Activated CD8-positive, alpha-beta memory T cell treated with anti-CD3 and anti-CD28 coated beads for 24 hours (primary cell): ENCODE data around the gene AURKAIP1.
"Not testable (repeated sequence)": the region's sequence is repeated elsewhere in the genome, so short reads cannot be mapped to it uniquely, and the experiment has no call there.

Experiments used
- DNase-seq: peaks from one replicate; pipeline ENCODE4 v3.0.0-alpha.2; 2020

Gene AURKAIP1

DNA sequence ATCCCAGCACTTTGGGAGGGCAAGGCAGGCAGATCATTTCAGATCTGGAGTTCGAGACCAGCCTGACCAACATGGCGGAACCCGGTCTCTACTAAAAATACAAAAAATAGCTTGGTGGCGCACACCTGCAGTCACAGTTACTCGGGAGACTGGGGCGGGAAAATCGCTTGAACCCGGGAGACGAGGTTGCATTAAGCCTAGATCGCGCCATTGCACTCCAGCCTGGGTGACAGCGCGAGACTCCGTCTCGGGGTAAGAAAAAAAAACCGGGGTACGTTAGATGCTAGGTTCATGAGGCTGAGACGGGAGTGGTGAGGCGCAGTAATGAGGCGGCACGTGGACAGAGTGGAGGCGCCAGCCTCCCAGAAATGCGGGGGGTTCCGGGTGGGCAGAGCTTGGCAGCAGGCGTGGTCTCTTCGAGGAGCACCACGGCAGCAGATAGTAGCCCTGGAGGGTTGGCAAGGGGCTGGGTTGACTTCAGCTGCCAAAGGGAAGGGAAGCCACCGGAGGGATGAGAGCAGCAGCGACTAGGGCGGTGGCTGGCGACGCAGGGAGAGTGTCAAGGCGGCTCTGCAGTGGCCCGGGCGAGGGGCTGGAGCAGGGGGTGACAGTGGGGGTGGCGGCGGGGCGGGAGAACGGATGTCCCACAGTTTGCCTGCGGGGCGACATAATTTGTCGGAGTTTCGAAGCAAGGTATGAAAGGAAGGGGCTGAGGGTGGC lies 31.3 kb upstream of the AURKAIP1 start:
- DNase-seq: no peak

DNA sequence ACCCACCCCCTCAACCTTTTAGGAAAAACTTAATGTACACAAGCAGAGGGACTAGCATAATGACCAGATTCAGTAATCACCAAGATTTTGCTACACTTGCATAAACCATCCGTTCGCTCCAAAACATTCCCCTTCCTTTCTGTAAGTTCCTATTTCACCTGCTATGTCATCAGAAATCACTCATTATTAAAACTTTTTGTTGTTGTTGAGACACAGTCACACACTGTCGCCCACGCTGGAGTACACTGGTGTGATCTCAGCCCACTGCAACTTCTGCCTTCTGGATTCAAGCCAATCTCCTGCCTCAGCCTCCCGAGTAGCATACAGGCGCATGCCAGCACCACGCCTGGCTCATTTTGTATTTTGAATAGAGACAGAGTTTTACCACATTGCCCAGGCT lies 28.6 kb upstream of the AURKAIP1 start:
- no peak for DNase-seq

DNA sequence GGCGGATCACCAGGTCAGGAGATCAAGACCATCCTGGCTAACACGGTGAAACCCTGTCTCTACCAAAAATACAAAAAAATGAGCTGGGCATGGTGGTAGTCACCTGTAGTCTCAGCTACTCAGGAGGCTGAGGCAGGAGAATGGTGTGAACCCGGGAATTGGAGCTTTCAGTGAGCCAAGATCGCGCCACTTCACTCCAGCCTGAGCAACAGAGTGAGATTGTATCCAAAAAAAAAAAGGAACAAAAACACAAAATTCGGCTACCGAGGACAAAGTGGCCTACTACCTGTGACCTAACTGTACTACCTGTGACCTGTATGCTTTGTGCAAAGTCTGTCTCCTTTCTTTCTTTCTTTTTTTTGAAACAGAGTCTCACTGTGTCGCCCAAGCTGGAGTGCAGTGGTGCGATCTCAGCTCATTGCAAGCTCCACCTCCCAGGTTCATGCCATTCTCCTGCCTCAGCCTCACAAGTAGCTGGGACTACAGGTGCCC lies 27.9 kb upstream of the AURKAIP1 start:
- DNase-seq: not testable (repeated sequence)

GRCh38 chr1:1402072-1402900 lies 27.3 kb upstream of the AURKAIP1 start:
- peak; percentile 67 for DNase-seq

DNA sequence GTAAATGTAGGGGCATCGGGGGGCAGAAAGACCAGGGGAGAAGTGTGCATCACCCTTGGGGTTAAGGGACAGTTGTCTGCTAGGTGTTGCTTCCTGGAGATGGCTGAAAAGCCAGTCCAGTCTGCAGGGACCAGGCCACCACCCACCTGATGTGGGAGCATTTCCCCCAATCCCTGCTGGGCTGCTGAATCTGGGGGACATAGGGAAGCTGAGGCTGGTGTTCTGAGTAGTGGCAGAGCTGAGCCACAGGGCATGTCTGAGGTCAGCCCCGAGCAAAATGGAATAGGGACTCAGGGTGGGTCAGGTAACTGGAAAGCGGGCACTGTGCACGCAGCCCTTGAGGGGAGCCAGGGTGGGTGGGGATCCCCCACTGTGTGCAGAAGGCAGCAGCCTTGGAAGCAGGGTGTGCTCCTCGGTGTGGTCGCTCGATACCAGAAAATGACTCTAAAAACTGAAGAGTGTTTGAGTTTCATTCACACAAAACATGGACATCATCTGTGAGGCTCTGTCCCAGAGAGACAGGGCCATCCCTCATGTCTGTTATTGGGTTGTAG lies 26.5 kb upstream of the AURKAIP1 start:
- no peak for DNase-seq

GRCh38 chr1:1400576-1401456 lies 25.8 kb upstream of the AURKAIP1 start:
- DNase-seq: no peak

DNA sequence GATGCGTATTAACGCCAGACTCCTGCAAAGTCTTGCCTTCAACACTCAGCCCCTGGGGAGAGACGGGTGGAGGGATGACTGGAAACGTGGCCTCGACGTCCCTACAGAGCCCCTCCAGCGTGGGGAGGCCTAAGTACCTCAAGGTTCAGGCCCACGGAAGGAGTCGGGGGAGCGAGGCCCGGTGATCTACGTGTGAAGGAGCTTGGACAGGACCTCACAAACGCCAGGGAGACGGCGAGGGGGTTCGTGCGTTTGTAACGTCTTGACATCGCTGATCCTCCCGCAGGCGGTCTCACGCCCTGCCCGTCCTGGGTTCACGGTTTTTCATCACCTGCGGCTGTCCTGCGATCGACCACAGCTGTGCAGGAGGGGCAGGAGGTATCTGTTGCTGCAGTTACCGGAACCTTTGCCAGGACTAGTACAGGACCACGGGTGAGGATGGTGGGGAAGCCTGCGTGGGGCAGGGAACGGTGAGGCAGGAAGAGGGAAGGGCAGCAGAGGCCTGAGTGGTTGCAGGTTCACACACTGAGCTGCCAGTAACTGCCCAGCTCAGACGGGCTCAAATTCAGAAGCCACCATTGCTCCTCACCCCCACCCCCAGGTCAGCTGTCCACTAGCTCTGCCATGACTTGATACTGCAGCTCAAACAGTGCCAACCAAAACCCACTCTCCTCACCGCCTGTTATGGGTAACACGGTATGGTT lies 25.0 kb upstream of the AURKAIP1 start:
- DNase-seq: no peak

DNA sequence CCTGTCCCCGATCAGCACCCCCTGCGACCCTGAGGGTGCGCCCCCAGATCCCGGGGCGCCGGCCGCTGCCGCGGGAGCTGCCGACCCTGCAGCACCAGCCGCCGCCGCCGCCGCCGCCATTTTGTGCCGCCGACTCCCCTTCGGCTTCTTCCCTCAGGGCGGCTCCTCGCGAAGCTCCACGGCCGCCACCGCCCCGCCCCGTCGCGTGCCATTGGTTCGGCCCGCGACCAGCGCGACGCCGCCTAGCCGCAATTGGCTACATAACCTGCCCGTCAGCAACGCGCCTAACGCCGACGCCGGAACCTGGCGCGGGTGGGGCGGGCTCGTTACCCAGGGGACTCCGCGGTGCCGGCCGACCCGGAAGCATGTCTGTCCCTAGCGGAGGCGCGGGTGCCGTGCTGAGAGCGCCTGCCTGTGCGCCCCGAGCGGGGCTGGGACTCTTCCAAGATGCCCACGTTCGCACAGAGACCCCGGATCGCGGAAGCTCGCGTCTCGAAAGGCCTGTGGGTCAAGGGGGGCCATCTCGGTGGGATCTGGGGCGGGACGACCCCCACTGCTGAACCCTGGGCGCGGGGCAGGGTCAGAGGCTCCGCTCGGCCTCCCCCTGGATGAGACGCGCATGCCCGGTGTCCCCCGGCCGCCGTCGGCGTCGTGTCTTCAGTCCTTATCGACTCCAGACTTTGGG lies 24.3 kb upstream of the AURKAIP1 start, which contains the start of gene CCNL2:
Gene CCNL2 (minus strand): TSS at position 149 of the 685 bp plus-strand sequence. CDS start 29 bp downstream, at position 120.
- DNase-seq: peak; percentile 99

- no peak for DNase-seq
Observed at GRCh38 chr1:1398677-1399186, 23.7 kb upstream of the AURKAIP1 start.

- DNase-seq: no peak
Observed at GRCh38 chr1:1397839-1398523, 23.0 kb upstream of the AURKAIP1 start.

DNA sequence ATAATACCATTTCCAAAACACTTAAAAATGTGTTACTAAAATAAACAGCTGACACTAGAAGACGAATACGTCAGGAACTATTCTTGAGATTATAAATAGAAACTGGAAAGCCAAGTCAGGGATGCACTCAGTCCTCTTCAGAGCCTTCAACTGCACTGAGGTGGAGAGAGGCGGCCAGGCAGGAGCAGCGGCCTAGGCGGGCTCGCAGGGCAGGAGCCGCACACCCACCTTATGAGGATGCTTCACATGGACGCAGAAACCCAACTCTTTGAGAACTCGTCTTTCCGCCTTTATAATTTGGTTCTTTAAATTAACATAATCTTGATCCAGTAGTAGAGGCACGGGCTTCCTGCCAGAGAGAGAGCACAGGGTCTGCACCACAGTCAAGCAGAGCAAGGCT lies 20.2 kb upstream of the AURKAIP1 start:
- no peak for DNase-seq

GRCh38 chr1:1394116-1394515 lies 19.1 kb upstream of the AURKAIP1 start:
- DNase-seq: no peak

DNA sequence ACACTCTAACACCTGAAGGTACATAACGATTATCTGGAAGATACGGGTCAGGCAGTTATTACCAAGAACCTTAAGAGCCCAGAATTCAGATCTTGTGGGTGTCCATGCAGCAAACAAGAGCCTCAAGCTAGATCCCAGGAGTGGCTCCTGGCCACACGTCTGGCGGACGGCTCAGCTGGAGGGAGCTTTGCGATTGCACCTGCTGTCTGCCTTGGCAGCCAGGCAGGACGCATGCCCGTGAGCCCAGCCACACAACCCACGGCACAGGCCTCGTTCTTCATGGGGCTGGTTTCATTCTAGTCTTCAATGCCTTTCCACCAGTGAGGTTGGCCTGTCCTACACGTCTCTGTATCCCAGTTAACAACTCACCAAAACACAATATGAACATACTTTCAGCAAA lies 18.4 kb upstream of the AURKAIP1 start:
- DNase-seq: no peak

DNA sequence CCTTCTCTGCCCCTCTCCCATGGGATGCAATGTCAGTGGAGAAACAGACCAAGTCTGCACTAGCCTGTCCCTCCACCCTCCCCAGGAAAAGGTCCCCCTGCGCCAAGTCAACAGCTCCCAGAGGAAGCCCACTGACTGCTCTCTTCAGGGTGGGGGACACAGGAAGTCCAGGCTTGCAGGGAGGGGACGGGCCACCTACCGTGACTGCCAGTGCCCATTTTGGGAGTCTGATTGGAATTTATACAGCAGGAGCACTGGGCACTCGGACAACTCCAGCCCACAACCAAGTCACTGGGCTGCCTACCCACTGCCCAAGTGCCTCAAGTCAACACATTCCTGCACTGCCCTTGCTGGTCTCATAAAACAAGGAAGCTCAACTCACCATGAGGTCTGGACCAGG lies 18.0 kb upstream of the AURKAIP1 start:
- no peak for DNase-seq

DNA sequence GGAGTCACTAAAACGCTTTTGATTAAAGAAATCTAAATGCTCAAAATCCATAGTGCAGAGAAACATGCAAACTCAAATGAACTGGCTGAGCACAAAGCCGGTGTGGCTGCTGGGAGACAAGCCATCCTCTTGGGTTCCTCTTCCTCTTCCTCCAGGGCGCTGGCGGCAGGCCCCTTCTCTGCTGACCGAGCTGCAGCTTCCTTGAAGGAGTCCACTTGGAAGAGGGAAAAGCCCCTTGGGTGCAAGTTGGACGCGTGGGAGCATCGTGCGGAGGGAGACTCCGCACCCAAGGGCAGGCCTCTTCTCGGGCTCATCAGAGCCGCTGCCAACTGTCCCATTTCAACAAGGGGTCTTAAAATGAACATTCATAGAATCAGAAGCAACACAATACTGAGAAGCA lies 16.2 kb upstream of the AURKAIP1 start:
- no peak for DNase-seq

DNA sequence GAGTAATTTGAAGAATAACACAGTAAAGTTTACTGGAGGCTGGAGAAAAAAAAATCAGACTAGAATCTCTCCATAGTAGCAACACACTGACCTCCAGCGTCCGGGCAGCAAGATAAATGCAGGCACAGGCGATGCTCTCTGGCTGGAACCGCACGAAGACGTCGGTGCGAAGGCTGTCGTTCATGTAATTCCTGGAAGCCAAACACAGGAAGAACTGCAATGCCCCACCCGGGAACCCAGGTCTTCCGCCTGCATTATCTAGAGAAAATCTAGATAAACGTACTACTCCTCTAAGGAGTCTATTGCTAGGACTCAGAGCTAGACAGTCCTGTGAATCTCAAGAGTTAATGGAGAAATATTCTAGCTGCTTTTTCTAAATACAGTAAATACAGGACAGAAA lies 15.7 kb upstream of the AURKAIP1 start:
- DNase-seq: no peak

DNA sequence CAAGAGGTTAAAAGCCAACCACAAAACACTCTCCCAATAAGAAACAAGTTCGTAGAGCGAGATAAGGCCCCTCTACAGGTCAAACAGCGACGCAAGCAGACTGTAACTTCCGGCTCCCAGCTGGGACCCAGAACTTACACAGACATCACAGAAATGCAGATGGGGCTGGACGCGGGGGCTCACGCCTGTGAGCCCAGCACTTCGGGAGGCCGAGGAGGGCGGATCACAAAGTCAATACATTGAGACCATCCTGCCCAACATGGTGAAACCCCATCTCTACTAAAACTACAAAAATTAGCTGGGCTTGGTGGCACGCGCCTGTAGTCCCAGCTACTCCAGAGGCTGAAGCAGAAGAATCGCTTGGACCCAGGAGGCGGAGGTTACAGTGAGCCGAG lies 13.1 kb upstream of the AURKAIP1 start:
- no peak for DNase-seq

DNA sequence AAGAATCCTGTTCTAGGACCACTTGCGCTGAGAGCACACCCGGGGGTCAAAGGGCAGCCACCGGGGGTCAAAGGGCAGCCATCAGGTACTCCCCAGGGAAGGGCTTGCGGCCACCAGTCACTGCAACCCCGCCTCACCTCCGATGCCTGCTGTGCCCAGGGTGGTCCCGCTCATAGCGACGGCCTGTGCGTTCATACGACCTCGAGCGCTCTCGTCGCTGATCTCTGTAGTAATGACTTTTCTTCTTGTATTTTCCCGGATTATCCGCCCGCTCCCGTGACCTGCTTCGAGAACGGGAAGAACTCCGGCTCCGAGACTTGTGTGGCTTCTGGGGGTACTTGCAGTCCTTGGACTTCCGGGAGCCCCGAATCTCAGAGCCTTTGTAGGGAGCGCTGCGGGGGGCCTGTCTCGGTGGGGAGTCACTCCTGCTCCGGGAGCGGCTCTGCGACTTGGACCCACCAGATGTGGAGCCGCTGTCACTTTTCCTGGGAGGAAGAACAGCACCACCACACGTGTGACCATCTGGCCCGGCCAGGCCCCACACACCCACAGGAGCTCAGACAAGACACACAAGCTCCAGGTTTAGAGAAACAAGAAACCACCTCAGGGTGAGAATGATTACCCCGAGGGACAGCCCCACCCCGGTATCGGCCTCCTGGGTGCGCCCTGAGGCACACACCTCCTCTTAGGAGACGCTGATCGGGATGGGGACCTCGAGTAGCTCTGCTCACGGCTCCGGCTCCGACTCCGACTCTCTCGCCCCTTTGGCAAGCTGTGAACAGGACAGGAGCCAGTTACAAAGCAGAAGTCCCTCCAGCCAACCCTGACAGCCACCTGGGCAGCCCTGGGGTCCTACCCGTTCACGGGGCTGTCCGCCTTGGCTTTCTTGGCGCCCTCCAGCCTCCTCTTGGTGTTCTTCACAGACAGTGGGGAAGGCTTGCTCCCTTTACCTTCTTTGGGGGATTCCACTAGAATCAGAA lies 12.4 kb upstream of the AURKAIP1 start:
- DNase-seq: no peak

DNA sequence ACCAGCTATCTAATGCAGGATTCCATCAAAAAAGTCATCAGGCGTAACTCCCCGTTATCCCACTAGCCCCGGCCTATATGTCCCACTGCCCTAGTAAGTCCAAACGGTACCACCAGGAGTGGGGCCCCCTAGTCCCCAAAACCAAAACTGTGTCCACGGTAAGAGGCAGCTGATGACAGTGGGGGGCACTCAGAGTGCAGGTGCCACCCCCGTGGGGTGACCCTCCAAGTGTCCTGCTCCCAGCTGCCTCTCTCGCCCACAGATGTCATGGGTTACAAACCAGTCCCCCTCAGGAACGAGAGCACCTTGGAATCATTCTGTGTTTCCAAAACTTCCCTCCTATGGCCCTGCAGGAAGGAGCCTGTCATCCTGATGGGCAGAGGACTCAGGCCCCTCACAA lies 10.9 kb upstream of the AURKAIP1 start:
- DNase-seq: no peak
